ENCODE measurements around the gene ATXN1. TPM values are rescaled to one million over a fixed set of nuclear protein-coding genes. Genes with fewer than 3 reads are reported as not detected.
A peak's percentile ranks its signal among the peaks of the same experiment; 100 is the strongest.
"Not testable (repeated sequence)": the region's sequence is repeated elsewhere in the genome, so short reads cannot be mapped to it uniquely, and the experiment has no call there.

ATXN1 gene
- total RNA-seq, 2 experiments from 2014 or later, result 27.8 to 32.8 TPM

DNA sequence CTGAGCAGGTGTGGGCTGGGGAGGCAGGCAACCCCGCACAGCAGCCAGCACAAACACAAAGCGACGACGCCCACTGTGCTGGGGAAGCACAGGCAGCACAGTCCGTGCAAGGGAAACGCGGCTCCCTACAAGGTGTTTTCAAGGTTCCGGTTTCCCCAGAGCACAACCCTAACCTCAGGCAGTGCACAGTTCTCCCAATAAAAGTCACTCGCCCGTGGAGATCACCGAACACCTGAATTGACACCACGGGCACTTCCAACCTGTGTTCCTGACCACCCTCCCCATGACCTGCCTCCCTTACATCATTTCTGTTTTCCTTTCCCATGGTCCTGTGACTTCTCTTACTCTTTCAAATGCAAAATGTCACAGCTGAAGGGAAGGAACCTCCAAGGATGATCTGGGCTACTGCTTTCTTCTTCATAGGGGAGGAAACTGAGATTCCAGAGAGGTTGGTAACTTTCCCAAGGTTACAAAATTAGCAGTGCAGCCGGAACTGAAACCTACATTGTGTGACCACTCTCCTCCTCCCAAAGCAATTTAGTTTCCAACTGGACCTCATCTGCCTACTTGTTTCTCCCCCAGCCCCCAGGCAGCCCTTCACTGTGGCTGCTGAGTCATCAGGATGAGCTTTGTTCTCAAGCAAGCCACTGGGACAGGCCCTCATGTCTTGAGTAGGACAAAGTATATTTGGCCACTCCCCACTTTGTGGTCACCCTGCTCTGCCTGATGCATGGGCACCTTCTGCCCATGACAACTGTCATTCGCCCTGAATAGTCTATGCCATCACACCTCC is 125.3 kb downstream of the ATXN1 start:
- Mint-ChIP-seq H3K27me3 (no peaks in the 10 kb centered on the region), H3K9me3 (peaks cover 1% of the 10 kb centered on the region), H3K36me3 (peaks cover 21% of the 10 kb centered on the region), H3K27ac (no peak overlapping the region), H3K4me1 (peaks cover 30% of the 10 kb centered on the region), H3K4me3 (no peak overlapping the region)
- peak; percentile 3 for DNase-seq

DNA sequence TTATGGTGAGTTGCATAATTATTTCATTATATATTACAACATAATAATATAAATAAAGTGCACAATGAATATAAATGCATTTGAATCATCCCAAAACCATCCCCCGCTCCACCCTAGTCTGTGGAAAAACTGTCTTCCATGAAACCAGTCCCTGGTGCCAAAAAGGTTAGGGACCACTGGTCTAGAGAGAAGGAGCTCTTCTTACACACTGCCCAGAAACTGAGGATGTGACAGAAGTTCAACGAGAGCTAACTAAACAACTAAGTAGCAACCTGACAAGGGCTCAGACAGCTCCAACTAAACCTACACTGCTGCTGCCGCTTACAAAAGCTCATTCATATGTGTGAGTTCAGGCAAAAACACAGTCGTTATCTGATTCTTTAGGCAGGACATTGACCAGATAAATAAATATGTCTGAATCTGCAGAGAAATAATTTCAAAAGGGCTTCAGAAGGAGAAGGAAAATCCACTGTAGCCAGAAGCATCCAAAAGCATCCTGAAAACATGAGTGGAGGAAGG is 125.9 kb downstream of the ATXN1 start:
- H3K4me3 Mint-ChIP-seq, result no peak overlapping the region

DNA sequence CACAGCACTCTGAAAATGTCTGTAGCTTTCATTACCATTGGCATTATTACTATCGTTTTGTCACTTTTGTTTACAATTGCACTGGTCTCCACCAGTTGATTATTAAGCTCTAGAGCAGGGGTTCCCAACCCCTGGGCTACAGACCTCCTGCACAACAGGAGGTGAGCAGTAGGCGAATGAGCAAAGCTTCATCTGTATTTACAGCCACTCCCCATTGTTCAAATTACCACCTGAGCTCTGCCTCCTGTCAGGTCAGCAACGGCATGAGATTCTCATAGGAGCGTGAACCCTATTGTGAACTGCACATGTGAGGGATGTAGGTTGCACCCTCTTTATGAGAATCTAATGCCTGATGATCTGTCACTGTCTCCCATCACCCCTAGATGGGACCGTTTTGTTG is 126.4 kb downstream of the ATXN1 start:
- no peak overlapping the region for H3K4me3 Mint-ChIP-seq
- H3K27ac Mint-ChIP-seq, result no peak overlapping the region
- H3K36me3 Mint-ChIP-seq, result peaks cover 20% of the 10 kb centered on the region
- H3K4me1 Mint-ChIP-seq, result peaks cover 24% of the 10 kb centered on the region
- peaks cover 1% of the 10 kb centered on the region for H3K9me3 Mint-ChIP-seq
- DNase-seq, result no peak
- H3K27me3 Mint-ChIP-seq, result no peaks in the 10 kb centered on the region

More for the DNA sequence above, 125.9 kb downstream of the ATXN1 start:
- Mint-ChIP-seq H3K36me3 (peaks cover 19% of the 10 kb centered on the region), H3K27ac (no peak overlapping the region), H3K27me3 (no peaks in the 10 kb centered on the region), H3K4me1 (peaks cover 27% of the 10 kb centered on the region), H3K9me3 (peaks cover 1% of the 10 kb centered on the region)
- no peak for DNase-seq

GRCh38 chr6:16633961-16634360 is 127.3 kb downstream of the ATXN1 start:
- H3K27ac Mint-ChIP-seq, result no peak overlapping the region
- peaks cover 24% of the 10 kb centered on the region for H3K4me1 Mint-ChIP-seq
- H3K4me3 Mint-ChIP-seq, result no peak overlapping the region
- H3K27me3 Mint-ChIP-seq, result no peaks in the 10 kb centered on the region
- no peaks in the 10 kb centered on the region for H3K9me3 Mint-ChIP-seq
- H3K36me3 Mint-ChIP-seq, result peaks cover 17% of the 10 kb centered on the region
- DNase-seq, result no peak

GRCh38 chr6:16633465-16633864 is 127.8 kb downstream of the ATXN1 start:
- no peak for DNase-seq
- H3K9me3 Mint-ChIP-seq, result peaks cover 3% of the 10 kb centered on the region
- no peaks in the 10 kb centered on the region for H3K27me3 Mint-ChIP-seq
- H3K36me3 Mint-ChIP-seq, result peaks cover 19% of the 10 kb centered on the region
- no peak overlapping the region for H3K4me3 Mint-ChIP-seq
- H3K27ac Mint-ChIP-seq, result no peak overlapping the region
- peaks cover 24% of the 10 kb centered on the region for H3K4me1 Mint-ChIP-seq

- H3K9me3 Mint-ChIP-seq, result peaks cover 3% of the 10 kb centered on the region
- peaks cover 20% of the 10 kb centered on the region for H3K36me3 Mint-ChIP-seq
- H3K27ac Mint-ChIP-seq, result no peak overlapping the region
- H3K4me1 Mint-ChIP-seq, result peaks cover 24% of the 10 kb centered on the region
- H3K4me3 Mint-ChIP-seq, result no peak overlapping the region
- no peaks in the 10 kb centered on the region for H3K27me3 Mint-ChIP-seq
- DNase-seq, result no peak
These were observed 129.2 kb downstream of the ATXN1 start for GRCh38 chr6:16632101-16632500.

GRCh38 chr6:16630026-16630643 is 131.1 kb downstream of the ATXN1 start:
- Mint-ChIP-seq H3K4me3 (no peak overlapping the region), H3K27me3 (no peaks in the 10 kb centered on the region), H3K27ac (no peak overlapping the region), H3K36me3 (peaks cover 17% of the 10 kb centered on the region), H3K9me3 (peaks cover 3% of the 10 kb centered on the region), H3K4me1 (peaks cover 11% of the 10 kb centered on the region)
- no peak for DNase-seq

DNA sequence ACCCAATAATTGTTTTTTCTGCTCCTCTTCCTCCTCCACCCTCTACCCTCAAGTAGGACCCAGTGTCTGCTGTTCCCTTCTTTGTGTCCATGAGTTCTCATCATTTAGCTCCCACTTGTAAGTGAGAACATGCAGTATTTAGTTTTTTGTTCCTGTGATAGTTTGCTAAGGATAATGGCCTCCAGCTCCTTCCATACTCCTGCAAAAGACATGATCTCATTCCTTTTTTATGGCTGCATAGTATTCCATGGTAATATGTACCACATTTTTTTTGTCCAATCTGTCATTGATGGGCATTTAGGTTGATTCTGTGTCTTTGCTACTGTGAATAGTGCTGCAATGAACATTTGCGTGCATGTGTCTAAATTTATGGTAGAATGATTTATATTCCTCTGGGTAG is 132.7 kb downstream of the ATXN1 start:
- DNase-seq, H3K9me3 Mint-ChIP-seq, H3K27me3 Mint-ChIP-seq, H3K4me3 Mint-ChIP-seq, H3K27ac Mint-ChIP-seq, H3K4me1 Mint-ChIP-seq: not testable (repeated sequence)
- H3K36me3 Mint-ChIP-seq, result peaks cover 23% of the 10 kb centered on the region

GRCh38 chr6:16626650-16627049 is 134.6 kb downstream of the ATXN1 start:
- H3K9me3 Mint-ChIP-seq, result peaks cover 5% of the 10 kb centered on the region
- H3K36me3 Mint-ChIP-seq, result peaks cover 28% of the 10 kb centered on the region
- H3K27ac Mint-ChIP-seq, result no peak overlapping the region
- H3K4me3 Mint-ChIP-seq, result no peak overlapping the region
- no peak for DNase-seq
- H3K27me3 Mint-ChIP-seq, result no peaks in the 10 kb centered on the region
- H3K4me1 Mint-ChIP-seq, result peaks cover 6% of the 10 kb centered on the region

- DNase-seq, result no peak
- Mint-ChIP-seq H3K4me3 (no peak overlapping the region), H3K9me3 (peaks cover 5% of the 10 kb centered on the region), H3K36me3 (peaks cover 28% of the 10 kb centered on the region), H3K27me3 (no peaks in the 10 kb centered on the region), H3K4me1 (peaks cover 6% of the 10 kb centered on the region), H3K27ac (no peak overlapping the region)
These were observed 135.7 kb downstream of the ATXN1 start for GRCh38 chr6:16625291-16626265.

DNA sequence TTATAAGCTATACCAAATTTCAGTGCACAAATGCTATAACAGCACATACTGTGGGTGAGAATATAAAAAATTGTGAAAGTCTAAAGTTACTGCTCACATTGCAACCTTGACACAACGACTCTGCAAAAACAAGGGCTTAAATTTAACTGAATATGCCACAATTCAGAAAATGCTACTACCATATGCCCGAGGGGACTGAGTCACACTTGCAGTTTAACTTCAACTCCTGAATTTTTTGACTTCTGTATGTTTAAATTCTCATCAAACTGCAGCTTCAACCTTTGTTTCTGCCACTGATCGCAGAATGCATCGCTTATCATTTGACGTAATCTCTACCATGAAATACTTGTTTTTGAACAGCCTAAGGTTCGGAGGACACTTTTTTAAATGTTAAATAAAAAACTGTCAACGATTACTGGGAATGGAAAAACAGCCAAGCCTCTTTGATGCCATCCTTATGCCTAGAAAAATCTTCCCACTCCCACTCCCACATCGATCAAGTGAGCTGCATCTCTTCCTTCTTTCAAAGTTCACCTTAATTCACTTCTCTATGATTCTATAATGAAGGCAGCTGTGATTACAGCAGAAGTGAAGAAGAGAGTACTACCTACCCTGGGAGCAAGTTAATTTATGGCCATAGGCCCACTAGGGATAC is 136.5 kb downstream of the ATXN1 start:
- Mint-ChIP-seq H3K9me3 (peaks cover 5% of the 10 kb centered on the region), H3K27me3 (no peaks in the 10 kb centered on the region), H3K27ac (no peak overlapping the region), H3K4me3 (no peak overlapping the region), H3K4me1 (peaks cover 6% of the 10 kb centered on the region), H3K36me3 (peaks cover 21% of the 10 kb centered on the region)
- DNase-seq, result no peak

DNA sequence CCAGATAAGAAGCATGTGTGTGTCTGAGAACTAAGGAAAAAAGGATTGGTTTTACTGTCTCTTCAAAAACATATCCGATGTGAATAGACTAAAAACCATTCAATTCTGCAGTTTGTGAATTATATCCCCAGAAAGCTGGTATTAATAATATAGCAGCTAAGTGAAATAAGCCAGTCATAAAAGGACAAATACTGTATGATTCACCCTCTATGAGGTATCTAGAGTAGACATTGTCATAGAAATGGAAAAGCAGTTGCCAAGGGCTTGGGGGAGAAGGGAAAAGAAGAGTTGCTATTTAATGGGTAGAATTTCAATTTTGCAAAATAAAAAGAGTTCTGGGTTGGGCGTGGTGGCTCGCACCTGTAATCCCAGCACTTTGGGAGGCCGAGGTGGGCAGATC is 137.5 kb downstream of the ATXN1 start:
- Mint-ChIP-seq H3K27ac (no peak overlapping the region), H3K4me3 (no peak overlapping the region), H3K27me3 (no peaks in the 10 kb centered on the region), H3K9me3 (peaks cover 5% of the 10 kb centered on the region), H3K4me1 (peaks cover 6% of the 10 kb centered on the region), H3K36me3 (peaks cover 15% of the 10 kb centered on the region)
- no peak for DNase-seq

GRCh38 chr6:16623029-16623653 is 138.1 kb downstream of the ATXN1 start:
- H3K4me1 Mint-ChIP-seq, result peaks cover 6% of the 10 kb centered on the region
- peaks cover 12% of the 10 kb centered on the region for H3K36me3 Mint-ChIP-seq
- H3K4me3 Mint-ChIP-seq, result no peak overlapping the region
- peak overlapping the region; percentile 32 for H3K27ac Mint-ChIP-seq
- peaks cover 1% of the 10 kb centered on the region for H3K9me3 Mint-ChIP-seq
- DNase-seq, result no peak
- H3K27me3 Mint-ChIP-seq, result no peaks in the 10 kb centered on the region

DNA sequence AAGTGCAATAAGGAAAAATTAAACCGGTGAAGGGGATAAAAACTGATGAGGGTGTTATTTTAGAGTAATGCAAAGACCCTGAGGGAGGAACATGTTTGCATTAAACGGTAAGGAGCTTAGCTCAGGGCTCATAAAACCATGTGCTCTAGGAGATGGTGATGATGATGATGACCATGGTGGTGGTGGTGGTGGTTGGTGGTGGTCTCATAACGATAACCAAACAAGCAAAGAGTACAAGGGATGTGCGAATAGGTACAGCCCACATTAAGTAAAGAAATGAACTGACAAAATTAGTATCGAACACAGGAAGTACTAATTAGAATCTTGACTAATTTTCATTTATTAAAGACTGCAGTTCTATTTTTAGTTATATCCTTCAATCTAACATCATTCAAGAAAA is 139.1 kb downstream of the ATXN1 start:
- Mint-ChIP-seq H3K27me3 (no peaks in the 10 kb centered on the region), H3K9me3 (peaks cover 1% of the 10 kb centered on the region), H3K27ac (peak overlapping the region; percentile 35), H3K36me3 (peaks cover 14% of the 10 kb centered on the region), H3K4me1 (peaks cover 6% of the 10 kb centered on the region), H3K4me3 (no peak overlapping the region)
- no peak for DNase-seq

All from activated naive CD8-positive, alpha-beta T cell treated with anti-CD3 and anti-CD28 coated beads for 36 hours (primary cell).